Urinary bladder (tissue), 4 donors: ENCODE measurements around the gene YJEFN3. TPM values are rescaled to one million over a fixed set of nuclear protein-coding genes. Genes with fewer than 3 reads are reported as not detected.

Experiments
- DNase-seq: peaks from one replicate; pipeline ENCODE4 v3.0.0-alpha.2; 2015; ENCODE audit errors: extremely low spot score
- H3K27ac ChIP-seq: one replicate; pipeline ENCODE4 v1.5.1; 2013; ENCODE audit warnings: low read depth, mild to moderate bottlenecking, moderate library complexity
- H3K36me3 ChIP-seq: one replicate; pipeline ENCODE4 v1.6.1; 2013; ENCODE audit warnings: mild to moderate bottlenecking, moderate library complexity; ENCODE audit not compliant: insufficient read depth
- H3K4me1 ChIP-seq: one replicate; pipeline ENCODE4 v1.6.1; 2013; ENCODE audit warnings: mild to moderate bottlenecking, moderate library complexity; ENCODE audit not compliant: insufficient read depth
- H3K4me3 ChIP-seq: one replicate; pipeline ENCODE4 v1.5.1; 2013; ENCODE audit warnings: low read depth, low read length
- WGBS: extraction: QIAGEN DNeasy Blood & Tissue Kit; methylation state at CpG from one replicate; pipeline ENCODE4 v1.1.7; 2013; 5-methylcytosine and 5-hydroxymethylcytosine counted together
- polyA plus RNA-seq: library from polyadenylated mRNA; stranded (reverse); fragments of 200-250 nt; gene quantifications from one replicate; pipeline ENCODE4 v1.2.3, GENCODE V29; 2013
- total RNA-seq: library from RNA; depleted of rRNA; stranded (reverse); fragments of >200 nt; gene quantifications from one replicate; pipeline ENCODE4 v1.2.3, GENCODE V29; 2014
- donor health status: healthy with polysubstance abuse.
- donor health status: healthy.

The YJEFN3 gene, protein sequence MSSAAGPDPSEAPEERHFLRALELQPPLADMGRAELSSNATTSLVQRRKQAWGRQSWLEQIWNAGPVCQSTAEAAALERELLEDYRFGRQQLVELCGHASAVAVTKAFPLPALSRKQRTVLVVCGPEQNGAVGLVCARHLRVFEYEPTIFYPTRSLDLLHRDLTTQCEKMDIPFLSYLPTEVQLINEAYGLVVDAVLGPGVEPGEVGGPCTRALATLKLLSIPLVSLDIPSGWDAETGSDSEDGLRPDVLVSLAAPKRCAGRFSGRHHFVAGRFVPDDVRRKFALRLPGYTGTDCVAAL
- 1.8 TPM for total RNA-seq
- polyA plus RNA-seq, result 4.6 TPM

GRCh38 chr19:19528721-19529490, at the start of gene YJEFN3:
Gene YJEFN3 (plus strand): TSS chr19:19528911. CDS start chr19:19528933, 22 bp downstream.
- 30% methylated on average over 50 of the region's 50 CpGs for WGBS
- Histone ChIP-seq H3K4me1 (no peaks in the 10 kb centered on the region), H3K27ac (no peak within 1 kb of the TSS), H3K4me3 (no peak within 1 kb of the TSS), H3K36me3 (no peaks in the 10 kb centered on the region)
- no peak for DNase-seq

DNA sequence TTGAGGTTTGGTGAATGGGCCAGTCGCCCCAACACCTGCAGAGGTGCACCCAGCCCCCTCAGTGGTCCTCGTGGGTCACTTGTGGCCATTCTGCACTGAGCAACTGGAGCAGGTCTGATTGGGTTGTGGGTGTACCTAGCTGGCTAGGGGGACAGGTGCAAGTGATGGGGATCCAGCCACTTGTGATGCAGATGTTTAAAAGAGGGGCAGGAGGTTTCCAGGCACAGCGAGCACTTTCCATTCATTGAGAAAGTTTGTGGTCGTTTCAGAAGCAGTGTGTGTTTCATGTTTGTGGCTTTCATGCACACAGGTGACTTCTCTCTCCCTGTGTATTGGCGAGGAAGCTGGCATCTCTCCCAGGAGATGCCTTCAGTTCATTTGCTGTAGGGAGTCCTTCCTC, 48.0 kb upstream of the YJEFN3 start:
- no peaks in the 10 kb centered on the region for H3K36me3 ChIP-seq
- H3K4me3 ChIP-seq, result no peak overlapping the region
- 81% methylated on average over 5 of the region's 5 CpGs for WGBS
- no peak for DNase-seq
- H3K4me1 ChIP-seq, result peaks cover 2% of the 10 kb centered on the region
- H3K27ac ChIP-seq, result no peak overlapping the region

GRCh38 chr19:19482809-19483596, 45.7 kb upstream of the YJEFN3 start:
- 51% methylated on average over 19 of the region's 19 CpGs for WGBS
- no peak overlapping the region for H3K4me3 ChIP-seq
- H3K27ac ChIP-seq, result no peak overlapping the region
- H3K4me1 ChIP-seq, result peaks cover 2% of the 10 kb centered on the region
- DNase-seq, result peak; percentile 66
- no peaks in the 10 kb centered on the region for H3K36me3 ChIP-seq

GRCh38 chr19:19485161-19485997, 43.3 kb upstream of the YJEFN3 start:
- peaks cover 2% of the 10 kb centered on the region for H3K4me1 ChIP-seq
- no peaks in the 10 kb centered on the region for H3K36me3 ChIP-seq
- DNase-seq, result no peak
- no peak overlapping the region for H3K4me3 ChIP-seq
- no peak overlapping the region for H3K27ac ChIP-seq
- 73% methylated on average over 15 of the region's 15 CpGs for WGBS

GRCh38 chr19:19485998-19486290, 42.8 kb upstream of the YJEFN3 start:
- Histone ChIP-seq H3K36me3 (no peaks in the 10 kb centered on the region), H3K4me3 (no peak overlapping the region), H3K27ac (no peak overlapping the region), H3K4me1 (peaks cover 2% of the 10 kb centered on the region)
- no peak for DNase-seq
- 97% methylated on average over 5 of the region's 5 CpGs for WGBS

GRCh38 chr19:19486343-19487076, 42.2 kb upstream of the YJEFN3 start:
- DNase-seq, result no peak
- Histone ChIP-seq H3K27ac (no peak overlapping the region), H3K36me3 (no peaks in the 10 kb centered on the region), H3K4me1 (peaks cover 2% of the 10 kb centered on the region), H3K4me3 (no peak overlapping the region)
- WGBS, result 77% methylated on average over 15 of the region's 15 CpGs

- no peak overlapping the region for H3K27ac ChIP-seq
- DNase-seq, result no peak
- H3K36me3 ChIP-seq, result no peaks in the 10 kb centered on the region
- H3K4me3 ChIP-seq, result no peak overlapping the region
- peaks cover 2% of the 10 kb centered on the region for H3K4me1 ChIP-seq
- WGBS, result 82% methylated on average over 9 of the region's 9 CpGs
Observed at GRCh38 chr19:19487077-19487949, 41.4 kb upstream of the YJEFN3 start.

DNA sequence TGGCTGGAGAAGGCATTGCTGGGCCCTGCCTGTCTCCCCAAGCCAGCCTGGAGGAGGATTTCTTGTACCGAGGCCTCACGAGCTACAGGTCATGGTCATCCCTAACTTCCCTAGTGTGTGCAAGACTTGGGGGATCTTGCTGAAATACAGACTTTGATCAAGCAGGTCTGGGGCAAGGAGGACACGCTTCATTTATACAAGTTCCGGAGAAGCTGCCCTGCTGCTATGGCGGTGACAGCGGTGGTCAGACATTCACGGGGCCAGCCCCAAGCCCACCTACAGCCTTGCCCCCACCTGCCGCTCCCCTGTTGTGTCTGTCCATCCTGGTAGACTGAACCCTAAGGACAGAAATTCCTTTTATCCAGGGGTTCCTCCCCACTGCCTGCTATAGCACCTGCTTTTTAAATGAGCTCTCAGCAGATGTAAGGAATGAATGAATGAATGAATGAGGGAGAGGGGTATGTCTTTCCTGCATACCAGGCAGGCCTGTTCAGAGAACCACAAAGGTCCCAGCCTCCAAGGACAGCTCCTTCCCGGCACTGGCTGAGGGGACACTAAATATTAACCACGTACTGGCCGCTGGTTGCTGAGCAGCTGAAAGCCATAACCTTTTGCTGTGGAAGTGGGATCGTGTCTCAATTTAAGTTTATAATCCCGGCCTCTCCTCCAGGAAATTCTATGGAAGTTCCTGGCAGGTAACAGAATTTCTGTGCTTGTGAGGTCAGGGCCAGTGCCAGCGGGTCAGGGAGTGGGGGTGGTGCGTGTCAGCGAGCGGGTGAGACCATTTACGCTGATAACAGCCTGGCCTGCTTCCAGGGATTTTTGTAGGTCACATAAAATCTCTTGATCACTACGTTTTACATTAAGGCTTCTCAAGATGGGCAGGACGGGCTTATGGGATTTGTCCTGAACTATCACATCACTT, 40.5 kb upstream of the YJEFN3 start:
- WGBS, result 46% methylated on average over 20 of the region's 20 CpGs
- H3K36me3 ChIP-seq, result no peaks in the 10 kb centered on the region
- DNase-seq, result no peak
- H3K27ac ChIP-seq, result no peak overlapping the region
- peaks cover 2% of the 10 kb centered on the region for H3K4me1 ChIP-seq
- H3K4me3 ChIP-seq, result no peak overlapping the region

- Histone ChIP-seq H3K4me3 (no peak overlapping the region), H3K27ac (peak overlapping the region; percentile 62), H3K4me1 (peaks cover 2% of the 10 kb centered on the region), H3K36me3 (no peaks in the 10 kb centered on the region)
- WGBS, result 26% methylated on average over 14 of the region's 14 CpGs
- peak; percentile 90 for DNase-seq
Observed at GRCh38 chr19:19488875-19489690, 39.6 kb upstream of the YJEFN3 start.

DNA sequence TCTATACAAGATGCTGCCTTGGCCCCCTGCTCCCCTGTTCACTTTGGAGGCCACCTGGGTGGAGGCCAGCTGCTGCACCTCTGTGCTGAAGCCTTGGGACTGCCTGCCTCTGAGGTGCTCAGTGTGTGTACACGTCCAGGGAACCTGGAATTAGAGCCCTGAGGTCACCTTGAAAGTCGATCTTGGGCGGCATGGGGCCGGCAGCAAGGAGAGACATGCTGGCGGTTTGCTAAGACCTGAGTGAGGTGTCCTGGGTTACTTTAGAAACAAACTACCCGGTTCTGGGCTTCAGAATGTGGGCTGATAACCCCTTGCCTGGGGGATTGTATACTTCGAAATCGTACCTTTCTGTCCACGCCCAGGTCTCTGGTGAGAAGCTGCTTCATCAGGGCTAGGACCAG, 38.9 kb upstream of the YJEFN3 start:
- Histone ChIP-seq H3K4me3 (no peak overlapping the region), H3K27ac (peak overlapping the region; percentile 63), H3K36me3 (no peaks in the 10 kb centered on the region), H3K4me1 (peaks cover 2% of the 10 kb centered on the region)
- 70% methylated on average over 9 of the region's 9 CpGs for WGBS
- no peak for DNase-seq
